K562 (cell line): ENCODE measurements around the gene MARCHF9. TPM values are rescaled to one million over a fixed set of nuclear protein-coding genes. Genes with fewer than 3 reads are reported as not detected.

ENCODE experiments used
- ATAC-seq: fragments of 200-7000 bp; cut with Tn5 transposase; 3 replicates; pipeline ENCODE4 v1.9.1; 2020; ENCODE audit warnings: moderate library complexity
- BruUV-seq: library from RNA; stranded (reverse); fragments of 400-500 nt; replicated peaks from 2 replicates; lab custom pipeline; 2021; lab: Mats Ljungman, UMichigan
- CTCF ChIA-PET: fragments of 300-600 bp; formaldehyde crosslinking; extraction: SDS; loops from one replicate; lab custom pipeline; 2021; ENCODE audit warnings: low intra/inter-chr PET ratio; lab: Yijun Ruan, JAX
- POLR2A ChIA-PET: fragments of 300-600, 350-650 bp; sonication (Branson Sonifier 250); formaldehyde crosslinking; extraction: SDS; loops from one replicate; lab custom pipeline; 2021; ENCODE audit warnings: antibody characterized with exemption, inconsistent platforms; lab: Yijun Ruan, JAX
- DNase-seq, 4 experiments: peaks; one replicate each; pipeline versions ENCODE4 v3.0.0 to v3.0.0-alpha.2; 2011 to 2018; ENCODE audit warnings: low spot score in 3 of 4, mixed read lengths in 3 of 4; ENCODE audit errors: extremely low read depth in 1 of 4
- FAIRE-seq: peaks from 2 replicates; lab custom pipeline; 2011; peaks lifted over from hg19 to GRCh38; lab: Jason Lieb, UNC
- H2AFZ ChIP-seq: 2 replicates; pipeline ENCODE4 v1.6.0; 2011; ENCODE audit warnings: low read depth, low read length, control low read depth, inconsistent platforms
- H3K27ac ChIP-seq: fragments of 200-600 bp; 3 replicates; pipeline ENCODE4 v1.8.0; 2011; ENCODE audit warnings: low read depth, mild to moderate bottlenecking, control low read depth, inconsistent platforms, low read length, moderate library complexity, mixed read lengths; ENCODE audit errors: extremely low read depth
- H3K27me3 ChIP-seq, 2 experiments: fragments of 300-600 bp in 1 of 2; 2 replicates in 1 of 2; 3 replicates in 1 of 2; pipeline versions ENCODE4 v1.6.0 to v1.8.0; 2011; ENCODE audit warnings: inconsistent platforms in 2 of 2, low read length in 2 of 2, mild to moderate bottlenecking in 1 of 2, mixed read lengths in 1 of 2, moderate library complexity in 1 of 2; ENCODE audit not compliant: control insufficient read depth in 2 of 2, insufficient read depth in 2 of 2
- H3K36me3 ChIP-seq: fragments of 300-600 bp; 3 replicates; pipeline ENCODE4 v1.8.0; 2011; ENCODE audit warnings: mild to moderate bottlenecking, low read length, inconsistent platforms; ENCODE audit not compliant: control insufficient read depth, insufficient read depth
- H3K4me1 ChIP-seq, 2 experiments: fragments of 200-600 bp in 1 of 2; replicated peaks in 1 of 2; 2 replicates in 1 of 2; 3 replicates in 1 of 2; pipeline versions ENCODE4 v1.5.1 to v1.8.0; 2011; ENCODE audit warnings: inconsistent platforms in 2 of 2, low read length in 2 of 2, mild to moderate bottlenecking in 1 of 2, mixed read lengths in 1 of 2, moderate library complexity in 1 of 2; ENCODE audit not compliant: control insufficient read depth in 2 of 2, insufficient read depth in 2 of 2
- H3K4me2 ChIP-seq: 2 replicates; pipeline ENCODE4 v1.6.1; 2011; ENCODE audit warnings: low read length, control low read depth, inconsistent platforms, mixed read lengths; ENCODE audit not compliant: insufficient read depth
- H3K4me3 ChIP-seq: fragments of 200-600 bp; sonication (generic), shearing (Covaris generic); 2 replicates; pipeline ENCODE4 v1.5.1; 2016; ENCODE audit warnings: control low read depth, inconsistent platforms
- H3K79me2 ChIP-seq: fragments of 200-600 bp; 3 replicates; pipeline ENCODE4 v1.8.0; 2011; ENCODE audit warnings: low read length, inconsistent platforms; ENCODE audit not compliant: control insufficient read depth, insufficient read depth
- H3K9ac ChIP-seq, 2 experiments: 2 replicates each; pipeline versions ENCODE4 v1.6.0 to v1.6.1; 2011; ENCODE audit warnings: low read depth in 2 of 2, low read length in 2 of 2, control low read depth in 1 of 2, inconsistent platforms in 1 of 2, mild to moderate bottlenecking in 1 of 2, mixed read lengths in 1 of 2; ENCODE audit not compliant: insufficient read depth in 1 of 2
- H3K9me1 ChIP-seq: one replicate; pipeline ENCODE4 v1.6.0; 2011; ENCODE audit warnings: inconsistent platforms, mild to moderate bottlenecking, low read length, moderate library complexity; ENCODE audit not compliant: control insufficient read depth, insufficient read depth
- H3K9me3 ChIP-seq: replicated peaks from 2 replicates; pipeline ENCODE4 v1.5.1; 2011; ENCODE audit warnings: low read depth, low read length, inconsistent platforms; ENCODE audit not compliant: control insufficient read depth, insufficient read depth
- H4K20me1 ChIP-seq: replicated peaks from 2 replicates; pipeline ENCODE4 v1.6.1; 2011; ENCODE audit warnings: low read length, inconsistent platforms, mixed read lengths; ENCODE audit not compliant: control insufficient read depth, insufficient read depth
- CEBPZ ChIP-seq: fragments of 150-350 bp; IDR thresholded peaks from 2 replicates; pipeline ENCODE4 v1.6.1; 2014; ENCODE audit warnings: low read depth, mild to moderate bottlenecking, low read length, borderline replicate concordance
- SPI1 ChIP-seq: IDR thresholded peaks from 2 replicates; pipeline ENCODE4 v1.6.1; 2011; ENCODE audit warnings: low read depth, low read length, control low read depth, borderline replicate concordance
- WGBS: fragments of 100-300 bp; shearing (Covaris generic); methylation state at CpG from one replicate; pipeline ENCODE4 v1.1.6; 2016; ENCODE audit warnings: low coverage, mixed read lengths; ENCODE audit not compliant: insufficient coverage; ENCODE audit errors: missing lambda C conversion rate; 5-methylcytosine and 5-hydroxymethylcytosine counted together
- in situ Hi-C: fragments of 300-500 bp; cut with MboI; formaldehyde crosslinking; loops from 4 replicates; pipeline ENCODE4 v1.15.0; 2018; ENCODE audit warnings: inconsistent platforms, mixed read lengths
- intact Hi-C: fragments of 100-400 bp; cut with micrococcal nuclease; formaldehyde crosslinking; loops from 2 replicates; pipeline ENCODE4 v1.14.2; 2022
- polyA plus RNA-seq, 8 experiments: library from polyadenylated mRNA; depleted of rRNA in 4 of 8; stranded (reverse) in 5 of 8; unstranded in 3 of 8; fragments of >200 nt; fragmentation: Nextera tagmentation in 2 of 8; fragmentation: Illumina TruSeq in 1 of 8; extraction: Ambion mirVana in 2 of 8; extraction: Trizol in 1 of 8; gene quantifications; 2 replicates each; pipeline versions ENCODE4 v1.2.1 to v1.2.3, GENCODE V29; 2011 to 2014; ENCODE audit warnings: inconsistent platforms in 1 of 8, missing spikeins in 1 of 8
- total RNA-seq, 7 experiments: library from RNA; depleted of rRNA in 6 of 7; stranded (reverse); fragments of >200 nt in 6 of 7; fragmentation: Illumina TruSeq in 2 of 7; extraction: Trizol in 2 of 7; gene quantifications; 2 replicates each; pipeline versions ENCODE4 v1.2.1 to v1.2.3, GENCODE V29; 2011 to 2021; ENCODE audit warnings: low replicate concordance in 1 of 7

MARCHF9 gene
- total and polyA plus RNA-seq, 9 of the 15 experiments (the other 6 are each of a cell fraction or from before 2014, with no cell fraction given), result 0.80 to 12.4 (median 6.2) TPM

- ATAC-seq, result no peak
- H3K9me1 ChIP-seq, result no peaks in the 10 kb centered on the region
- no peak overlapping the region for H3K27ac ChIP-seq
- no peak overlapping the region for H3K4me3 ChIP-seq
- H3K27me3 ChIP-seq, result peaks cover 5 to 9% of the 10 kb centered on the region in 2 experiments; a peak in 4 of 5 replicates
- 8% methylated on average over 7 of the region's 11 CpGs for WGBS
- H3K9ac ChIP-seq, result no peak overlapping the region
- CTCF ChIA-PET, result no interaction called here
- TF ChIP-seq CEBPZ (no peak), SPI1 (peak; percentile 61; the same call in 1 of the 2 replicates)
- intact Hi-C loops, result no loop called here
- in situ Hi-C loops, result no loop called here
- FAIRE-seq, result no peak
- no peaks in the 10 kb centered on the region; the same call in 1 of the 2 replicates for H4K20me1 ChIP-seq
- H3K36me3 ChIP-seq, result peaks cover 9% of the 10 kb centered on the region; the same call in 1 of the 3 replicates
- no peak for DNase-seq
- H3K79me2 ChIP-seq, result no peaks in the 10 kb centered on the region
- no peak overlapping the region for H2AFZ ChIP-seq
- BruUV-seq, result no TSS peak
- peaks cover 0 to 20% of the 10 kb centered on the region in 2 experiments; a peak in 2 of 5 replicates for H3K4me1 ChIP-seq
- H3K9me3 ChIP-seq, result no peaks in the 10 kb centered on the region; the same call in 1 of the 2 replicates
- H3K4me2 ChIP-seq, result no peak overlapping the region
- POLR2A ChIA-PET, result interaction anchor here (0.9 to 1.2 kb wide), 3 partner anchors 31 to 93 kb away, joined by 3 to 4 read pairs (median 3); partner anchors contain the start of genes AVIL and OS9
These were observed 29.8 kb upstream of the MARCHF9 start for GRCh38 chr12:57724936-57725740.
